Measurements from ENCODE around the gene PDE3B.
"Not testable (repeated sequence)": the region's sequence is repeated elsewhere in the genome, so short reads cannot be mapped to it uniquely, and the experiment has no call there.

PDE3B gene

DNA sequence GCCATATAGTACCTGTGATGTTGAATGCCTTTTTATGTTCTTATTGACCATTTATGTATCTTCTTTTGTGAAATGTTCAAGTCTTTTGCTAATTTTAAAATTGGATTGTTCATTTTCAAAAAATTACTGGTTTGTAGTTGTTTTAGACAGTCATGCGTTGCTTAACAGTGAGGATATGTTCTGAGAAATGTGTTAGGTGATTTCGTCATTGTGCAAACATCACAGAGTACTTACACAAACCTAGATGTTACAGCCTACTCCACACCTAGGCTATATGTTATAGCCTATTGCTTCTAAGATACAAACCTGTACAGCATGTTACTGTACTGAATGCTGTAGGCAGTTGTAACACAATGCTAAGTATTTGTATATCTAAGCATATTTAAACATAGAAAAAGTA lies 32.5 kb downstream of the PDE3B start:
- no peak for DNase-seq (ENCODE audit: low read depth in 2 of 2)

DNA sequence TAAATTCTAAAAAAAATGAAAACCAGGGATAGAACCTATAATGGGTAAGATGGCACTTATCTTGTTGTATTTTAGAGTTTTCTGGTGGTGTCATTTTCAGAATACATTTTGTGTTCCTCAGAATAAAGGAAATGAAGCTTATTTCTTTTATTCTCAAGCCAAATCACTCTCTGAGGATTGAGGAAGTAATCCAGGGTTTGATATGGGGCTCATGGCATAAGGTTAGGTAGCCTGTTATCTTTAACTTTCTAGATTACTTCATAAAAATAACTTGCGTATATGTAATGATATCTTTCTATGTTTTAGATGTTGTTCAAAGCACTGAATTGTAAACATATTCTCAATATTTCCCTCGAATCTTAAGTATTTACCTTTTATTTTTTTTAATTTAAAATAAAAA lies 33.5 kb downstream of the PDE3B start:
- no peak for DNase-seq (ENCODE audit: low read depth in 2 of 2)

DNA sequence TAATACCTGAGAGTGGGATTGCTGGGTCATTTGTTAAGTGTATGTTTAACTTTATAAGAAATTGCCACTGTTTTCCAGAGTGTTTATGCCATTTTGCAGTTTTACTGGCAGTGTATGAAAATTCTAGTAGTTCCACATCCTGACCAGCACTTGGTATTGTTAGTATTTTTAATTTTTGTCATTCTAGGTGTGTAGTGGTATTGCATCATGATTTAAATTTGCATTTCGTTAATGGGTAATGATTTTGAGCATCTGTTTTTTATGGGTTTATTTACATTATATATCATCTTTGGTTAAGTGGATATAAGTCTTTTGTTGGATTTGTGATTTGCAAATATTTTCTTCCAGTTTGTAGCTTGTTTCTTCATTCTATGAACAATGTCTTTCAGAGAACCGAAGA lies 34.7 kb downstream of the PDE3B start:
- DNase-seq (ENCODE audit: low read depth in 2 of 2), result no peak

GRCh38 chr11:14679662-14680061 lies 36.1 kb downstream of the PDE3B start:
- DNase-seq (ENCODE audit: low read depth in 2 of 2), result no peak

DNA sequence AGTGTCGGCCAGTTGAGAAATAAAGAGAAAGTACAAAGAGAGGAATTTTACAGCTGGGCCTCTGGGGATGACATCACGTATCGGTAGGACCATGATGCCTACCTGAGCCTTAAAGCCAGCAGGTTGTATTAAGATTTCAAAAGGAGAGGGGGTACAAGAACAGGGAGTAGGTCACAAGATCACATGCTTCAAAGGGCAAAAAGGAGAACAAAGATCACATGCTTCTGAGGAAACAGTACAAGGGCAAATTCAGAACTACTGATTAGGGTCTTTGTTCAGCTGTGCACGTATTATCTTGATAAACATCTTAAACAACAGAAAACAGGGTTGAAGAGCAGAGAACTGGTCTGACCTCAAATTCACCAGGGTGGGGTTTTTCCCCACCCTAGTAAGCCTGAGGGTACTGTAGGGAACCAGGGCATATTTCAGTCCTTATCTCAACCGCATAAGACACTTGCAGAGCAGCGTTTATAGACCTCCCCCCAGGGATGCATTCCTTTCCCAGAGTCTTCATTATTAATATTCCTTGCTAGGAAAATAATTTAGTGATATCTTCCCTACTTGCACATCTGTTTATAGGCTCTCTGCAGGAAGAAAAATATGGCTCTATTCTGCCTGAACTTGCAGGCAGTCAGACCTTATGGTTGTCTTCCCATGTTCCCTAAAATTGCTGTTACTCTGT lies 40.8 kb downstream of the PDE3B start:
- DNase-seq (ENCODE audit: low read depth in 2 of 2), result not testable (repeated sequence)

- no peak for DNase-seq (ENCODE audit: low read depth in 2 of 2)
Measured at GRCh38 chr11:14687456-14687855, 43.9 kb downstream of the PDE3B start.

DNA sequence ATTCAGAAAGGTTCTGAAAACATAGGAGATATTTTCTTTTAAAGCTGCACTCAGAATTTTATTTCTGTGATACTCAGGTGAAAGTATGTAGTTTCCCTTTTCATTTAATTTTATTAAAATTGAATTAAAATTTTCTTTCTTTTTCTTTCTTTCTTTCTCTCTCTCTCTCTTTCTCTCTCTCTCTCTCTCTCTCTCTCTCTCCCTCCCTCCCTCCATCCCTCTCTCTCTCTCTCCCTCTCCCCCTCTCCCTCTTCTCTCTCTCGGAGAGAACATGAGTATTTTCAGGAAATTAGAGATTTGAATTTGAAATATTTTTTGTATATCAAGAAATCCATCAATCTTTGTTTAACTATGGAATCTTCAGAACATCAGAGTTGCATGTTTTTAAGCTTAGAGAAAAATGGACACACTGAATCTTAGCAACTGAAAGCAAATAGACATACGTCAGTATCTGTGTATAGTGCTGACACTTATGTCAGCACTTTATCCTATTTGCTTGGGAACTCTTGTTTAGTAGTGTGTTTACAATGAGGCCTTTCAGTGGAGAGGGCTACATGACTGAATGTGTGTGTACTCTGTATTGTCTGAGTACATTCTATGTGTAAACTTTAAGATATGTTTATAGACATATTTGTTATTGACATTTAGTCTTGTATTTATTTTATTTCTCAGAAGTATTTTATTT lies 44.5 kb downstream of the PDE3B start:
- no peak for DNase-seq (ENCODE audit: low read depth in 2 of 2)

DNA sequence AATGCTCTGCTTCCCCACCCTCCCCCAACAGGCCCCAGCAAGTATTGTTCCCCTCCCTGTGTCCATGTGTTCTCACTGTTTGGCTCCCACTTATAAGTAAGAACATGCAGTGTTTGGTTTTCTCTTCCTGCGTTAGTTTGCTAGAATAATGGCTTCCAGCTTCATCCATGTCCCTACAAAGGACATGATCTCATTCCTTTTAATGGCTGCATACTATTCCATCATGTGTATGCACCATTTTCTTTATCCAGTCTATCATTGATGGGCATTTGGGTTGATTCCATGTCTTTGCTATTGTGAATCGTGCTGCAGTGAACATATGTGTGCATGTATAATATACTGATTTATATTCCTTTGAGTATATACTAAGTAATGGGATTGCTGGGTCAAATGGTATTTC lies 52.1 kb downstream of the PDE3B start:
- not testable (repeated sequence) for DNase-seq (ENCODE audit: low read depth in 2 of 2)

DNA sequence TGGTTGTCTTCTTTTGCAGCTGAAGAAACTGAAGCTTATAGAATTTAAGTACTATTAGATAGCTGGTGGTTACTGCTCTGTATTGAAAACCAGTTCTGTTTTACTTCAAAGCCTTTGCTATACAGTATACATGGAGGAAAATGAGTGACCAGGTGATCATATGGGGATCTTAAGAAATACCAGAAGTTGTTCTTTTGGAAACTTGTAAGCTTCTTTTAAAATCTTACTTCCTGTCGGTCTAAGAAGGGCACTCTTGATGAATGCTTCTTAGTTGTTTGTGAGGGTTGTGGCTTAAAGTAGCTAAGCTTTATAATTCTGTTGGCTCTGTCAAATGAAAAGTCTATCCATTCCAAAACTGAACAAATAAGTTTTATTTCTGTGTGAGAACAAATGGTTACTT lies 55.2 kb downstream of the PDE3B start:
- no peak for DNase-seq (ENCODE audit: low read depth in 2 of 2)

- DNase-seq (ENCODE audit: low read depth in 2 of 2), result no peak
Measured at GRCh38 chr11:14700593-14700992, 57.0 kb downstream of the PDE3B start.

- no peak for DNase-seq (ENCODE audit: low read depth in 2 of 2)
Measured at GRCh38 chr11:14702760-14703159, 59.2 kb downstream of the PDE3B start.

GRCh38 chr11:14703731-14704130 lies 60.1 kb downstream of the PDE3B start:
- DNase-seq (ENCODE audit: low read depth in 2 of 2), result no peak

DNA sequence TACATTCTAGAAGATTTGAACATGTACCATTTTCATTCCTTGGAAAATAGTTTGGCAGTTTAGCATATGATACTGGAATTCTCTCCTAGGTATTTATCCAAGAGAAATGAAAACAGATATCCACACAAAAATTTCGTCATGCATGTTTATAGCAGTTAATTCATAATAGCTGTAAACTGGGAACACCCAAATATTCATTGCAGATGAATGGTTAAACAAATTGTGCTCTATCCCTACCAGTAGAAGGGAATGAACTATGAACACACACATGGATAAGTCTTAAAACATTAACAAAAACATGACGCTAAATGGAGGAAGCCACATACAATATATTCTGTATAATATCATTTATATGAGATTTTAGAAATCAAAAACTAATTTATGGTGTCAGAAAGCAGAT lies 61.5 kb downstream of the PDE3B start:
- DNase-seq (ENCODE audit: low read depth in 2 of 2), result no peak

GRCh38 chr11:14713496-14714244 lies 70.1 kb downstream of the PDE3B start:
- DNase-seq (ENCODE audit: low read depth in 2 of 2), result no peak

DNA sequence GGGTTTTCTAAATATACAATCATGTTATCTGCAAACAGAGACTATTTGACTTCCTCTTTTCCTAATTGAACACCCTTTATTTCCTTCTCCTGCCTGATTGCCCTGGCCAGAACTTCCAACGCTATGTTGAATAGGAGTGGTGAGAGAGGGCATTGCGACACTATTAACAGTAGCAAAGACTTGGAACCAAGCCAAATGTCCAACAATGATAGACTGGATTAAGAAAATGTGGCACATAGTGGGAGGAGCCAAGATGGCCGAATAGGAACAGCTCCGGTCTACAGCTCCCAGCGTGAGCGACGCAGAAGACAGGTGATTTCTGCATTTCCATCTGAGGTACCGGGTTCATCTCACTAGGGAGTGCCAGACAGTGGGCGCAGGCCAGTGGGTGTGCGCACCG lies 72.1 kb downstream of the PDE3B start:
- not testable (repeated sequence) for DNase-seq (ENCODE audit: low read depth in 2 of 2)

GRCh38 chr11:14722496-14722895 lies 78.9 kb downstream of the PDE3B start:
- no peak for DNase-seq (ENCODE audit: low read depth in 2 of 2)

GRCh38 chr11:14725150-14725549 lies 81.5 kb downstream of the PDE3B start:
- DNase-seq (ENCODE audit: low read depth in 2 of 2), result no peak

GRCh38 chr11:14727215-14727614 lies 83.6 kb downstream of the PDE3B start:
- DNase-seq (ENCODE audit: low read depth in 2 of 2), result no peak

DNA sequence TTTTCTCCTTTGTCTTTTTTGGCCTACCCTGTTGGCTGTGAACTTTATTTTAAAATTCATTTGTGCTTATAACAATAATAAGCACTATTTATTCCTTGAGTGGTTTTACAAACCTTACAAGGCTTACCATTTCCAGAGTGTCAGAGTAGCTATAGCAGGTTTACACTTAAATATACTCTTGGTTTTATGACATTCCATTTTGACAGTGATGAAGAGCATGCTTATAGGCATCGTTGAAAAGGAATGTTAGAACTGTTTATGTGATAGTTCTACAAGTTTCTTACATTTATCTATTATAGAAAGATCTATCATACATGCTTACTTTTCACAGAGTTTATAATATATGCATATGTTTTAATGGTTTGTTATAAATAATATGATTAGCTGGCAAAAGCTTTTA lies 84.1 kb downstream of the PDE3B start:
- no peak for DNase-seq (ENCODE audit: low read depth in 2 of 2)

DNA sequence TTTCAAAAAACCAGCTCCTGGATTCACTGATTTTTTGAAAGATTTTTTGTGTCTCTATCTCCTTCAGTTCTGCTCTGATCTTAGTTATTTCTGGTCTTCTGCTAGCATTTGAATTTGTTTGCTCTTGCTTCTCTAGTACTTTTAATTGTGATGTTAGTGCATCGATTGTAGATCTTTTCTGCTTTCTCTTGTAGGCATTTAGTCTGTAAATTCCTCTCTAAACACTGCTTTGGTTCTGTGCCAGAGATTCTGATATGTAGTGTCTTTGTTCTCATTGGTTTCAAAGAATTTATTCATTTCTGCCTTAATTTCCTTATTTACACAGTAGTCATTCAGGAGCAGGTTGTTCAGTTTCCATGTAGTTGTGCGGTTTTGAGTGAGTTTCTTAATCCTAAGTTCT lies 96.9 kb downstream of the PDE3B start:
- DNase-seq (ENCODE audit: low read depth in 2 of 2), result not testable (repeated sequence)

DNA sequence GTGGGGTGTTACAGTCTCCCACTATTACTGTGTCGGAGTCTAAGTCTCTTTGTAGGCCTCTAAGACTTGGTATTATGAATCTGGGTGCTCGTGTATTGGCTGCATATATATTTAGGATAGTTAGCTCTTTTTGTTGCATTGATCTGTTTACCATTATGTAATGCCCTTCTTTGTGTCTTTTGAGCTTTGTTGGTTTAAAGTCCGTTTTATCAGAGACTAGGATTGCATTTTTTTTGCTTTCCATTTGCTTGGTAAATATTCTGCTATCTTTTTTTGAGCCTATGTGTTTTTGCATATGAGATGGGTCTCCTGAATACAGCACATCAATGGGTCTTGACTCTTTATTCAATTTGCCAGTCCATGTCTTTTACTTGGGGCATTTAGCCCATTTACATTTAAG lies 97.6 kb downstream of the PDE3B start:
- DNase-seq (ENCODE audit: low read depth in 2 of 2), result no peak

GRCh38 chr11:14742849-14743559 lies 99.4 kb downstream of the PDE3B start:
- no peak for DNase-seq (ENCODE audit: low read depth in 2 of 2)

All from activated CD8-positive, alpha-beta memory T cell treated with anti-CD3 and anti-CD28 coated beads for 4 hours (primary cell).